MM.1S (cell line): Measurements from ENCODE around the gene RFTN1.

Experiments
- DNase-seq: peaks from one replicate; pipeline ENCODE4 v3.0.0-alpha.2; 2015
- H2AFZ ChIP-seq: fragments of 300-600 bp; sonication (generic); 2 replicates; pipeline ENCODE4 v1.6.0; 2016; ENCODE audit warnings: antibody characterized with exemption, low read length
- H3F3A ChIP-seq: fragments of 300-600 bp; sonication (generic); 2 replicates; pipeline ENCODE4 v1.6.1; 2016; ENCODE audit warnings: mild to moderate bottlenecking, antibody characterized with exemption, low read length, moderate library complexity, mixed read lengths; ENCODE audit not compliant: insufficient read depth
- H3K27ac ChIP-seq: fragments of 300-600 bp; sonication (generic); 2 replicates; pipeline ENCODE4 v1.5.1; 2016; ENCODE audit warnings: mild to moderate bottlenecking, low read length
- H3K27me3 ChIP-seq: fragments of 300-600 bp; sonication (generic); replicated peaks from 2 replicates; pipeline ENCODE4 v1.6.0; 2016; ENCODE audit warnings: low read length; ENCODE audit not compliant: insufficient read depth
- H3K36me3 ChIP-seq: fragments of 300-600 bp; sonication (generic); replicated peaks from 2 replicates; pipeline ENCODE4 v1.6.1; 2016; ENCODE audit warnings: mild to moderate bottlenecking, low read length, mixed read lengths; ENCODE audit not compliant: insufficient read depth
- H3K4me1 ChIP-seq: fragments of 300-600 bp; sonication (generic); 2 replicates; pipeline ENCODE4 v1.6.1; 2016; ENCODE audit warnings: low read length, mixed read lengths
- H3K4me2 ChIP-seq: fragments of 300-600 bp; sonication (generic); 2 replicates; pipeline ENCODE4 v1.6.0; 2016; ENCODE audit warnings: low read depth, low read length
- H3K4me3 ChIP-seq: fragments of 300-600 bp; sonication (generic); 2 replicates; pipeline ENCODE4 v1.5.1; 2016; ENCODE audit warnings: low read length, mixed read lengths
- H3K79me2 ChIP-seq: fragments of 300-600 bp; sonication (generic); 2 replicates; pipeline ENCODE4 v1.6.1; 2016; ENCODE audit warnings: mixed run types, low read length, mixed read lengths
- H3K9ac ChIP-seq: fragments of 300-600 bp; sonication (generic); 2 replicates; pipeline ENCODE4 v1.6.1; 2016; ENCODE audit warnings: low read length, mixed read lengths
- H3K9me2 ChIP-seq: fragments of 300-600 bp; sonication (generic); replicated peaks from 2 replicates; pipeline ENCODE4 v1.6.1; 2016; ENCODE audit warnings: mild to moderate bottlenecking, low read length, mixed read lengths; ENCODE audit not compliant: insufficient read depth
- H3K9me3 ChIP-seq: fragments of 300-600 bp; sonication (generic); replicated peaks from 2 replicates; pipeline ENCODE4 v1.6.1; 2016; ENCODE audit warnings: mild to moderate bottlenecking, low read length, mixed read lengths; ENCODE audit not compliant: insufficient read depth
- H4K20me1 ChIP-seq: fragments of 300-600 bp; sonication (generic); 2 replicates; pipeline ENCODE4 v1.6.1; 2016; ENCODE audit warnings: mild to moderate bottlenecking, low read length, moderate library complexity, mixed read lengths; ENCODE audit not compliant: insufficient read depth
- CTCF ChIP-seq: fragments of 300-600 bp; sonication (generic); IDR thresholded peaks from 2 replicates; pipeline ENCODE4 v1.5.1; 2016; ENCODE audit warnings: antibody characterized with exemption, low read length, mixed read lengths
- EZH2 ChIP-seq: fragments of 300-600 bp; sonication (generic); optimal IDR thresholded peaks from 2 replicates; pipeline ENCODE3; 2017; ENCODE audit warnings: low read depth, mild to moderate bottlenecking, antibody characterized with exemption, low read length, mixed read lengths
- EZH2phosphoT487 ChIP-seq: fragments of 300-600 bp; sonication (generic); IDR thresholded peaks from 2 replicates; pipeline ENCODE4 v1.6.1; 2018; ENCODE audit warnings: antibody characterized with exemption, low read length

RFTN1 gene

GRCh38 chr3:16396202-16396601 is 117.3 kb downstream of the RFTN1 start:
- no peak for TF ChIP-seq EZH2phosphoT487
- no peak for TF ChIP-seq EZH2
- no peak for TF ChIP-seq CTCF
- H2AFZ ChIP-seq: no peak overlapping the region
- H3K9me2 ChIP-seq: no peaks in the 10 kb centered on the region
- no peaks in the 10 kb centered on the region for H3K27me3 ChIP-seq
- H3K36me3 ChIP-seq: no peaks in the 10 kb centered on the region
- no peak overlapping the region for H3K4me3 ChIP-seq
- no peaks in the 10 kb centered on the region for H3F3A ChIP-seq
- no peak overlapping the region for H3K9ac ChIP-seq
- no peaks in the 10 kb centered on the region for H3K9me3 ChIP-seq
- no peak overlapping the region for H3K27ac ChIP-seq
- H4K20me1 ChIP-seq: no peaks in the 10 kb centered on the region
- H3K4me2 ChIP-seq: no peak overlapping the region
- no peak for DNase-seq
- H3K79me2 ChIP-seq: no peaks in the 10 kb centered on the region
- no peaks in the 10 kb centered on the region for H3K4me1 ChIP-seq

- H3F3A ChIP-seq: no peaks in the 10 kb centered on the region
- no peak for TF ChIP-seq CTCF
- TF ChIP-seq EZH2phosphoT487: no peak
- TF ChIP-seq EZH2: no peak
- H3K4me2 ChIP-seq: no peak overlapping the region
- no peak for DNase-seq
- H3K9me3 ChIP-seq: no peaks in the 10 kb centered on the region
- H3K4me3 ChIP-seq: no peak overlapping the region
- no peaks in the 10 kb centered on the region for H4K20me1 ChIP-seq
- H3K27me3 ChIP-seq: no peaks in the 10 kb centered on the region
- no peaks in the 10 kb centered on the region for H3K4me1 ChIP-seq
- H3K9me2 ChIP-seq: no peaks in the 10 kb centered on the region
- no peak overlapping the region for H3K9ac ChIP-seq
- no peak overlapping the region for H2AFZ ChIP-seq
- no peaks in the 10 kb centered on the region for H3K79me2 ChIP-seq
- no peaks in the 10 kb centered on the region for H3K36me3 ChIP-seq
- H3K27ac ChIP-seq: no peak overlapping the region
Measured at GRCh38 chr3:16395212-16395611, 118.3 kb downstream of the RFTN1 start.

- no peaks in the 10 kb centered on the region for H4K20me1 ChIP-seq
- no peaks in the 10 kb centered on the region for H3K27me3 ChIP-seq
- H3K4me2 ChIP-seq: no peak overlapping the region
- H3F3A ChIP-seq: no peaks in the 10 kb centered on the region
- no peaks in the 10 kb centered on the region for H3K9me2 ChIP-seq
- H3K4me3 ChIP-seq: no peak overlapping the region
- no peak overlapping the region for H2AFZ ChIP-seq
- TF ChIP-seq EZH2phosphoT487: no peak
- TF ChIP-seq CTCF: no peak
- no peak for TF ChIP-seq EZH2
- H3K27ac ChIP-seq: no peak overlapping the region
- H3K79me2 ChIP-seq: no peaks in the 10 kb centered on the region
- no peaks in the 10 kb centered on the region for H3K9me3 ChIP-seq
- H3K36me3 ChIP-seq: no peaks in the 10 kb centered on the region
- no peaks in the 10 kb centered on the region for H3K4me1 ChIP-seq
- no peak for DNase-seq
- H3K9ac ChIP-seq: no peak overlapping the region
Measured at GRCh38 chr3:16394639-16395038, 118.9 kb downstream of the RFTN1 start.
